Measurements from ENCODE around the gene DYSF. TPM values are rescaled to one million over a fixed set of nuclear protein-coding genes. Genes with fewer than 3 reads are reported as not detected.

Gene DYSF
- total RNA-seq, 1 donor from 2014 or later = 11.1 TPM

GRCh38 chr2:71474116-71474743 is 20.9 kb downstream of the DYSF start:
- Mint-ChIP-seq H3K4me1 (ENCODE audit: low read depth, unreplicated experiment) (no peaks in the 10 kb centered on the region), H3K27ac (ENCODE audit: unreplicated experiment) (no peak overlapping the region)

GRCh38 chr2:71474744-71475397 is 21.5 kb downstream of the DYSF start:
- H3K36me3 Mint-ChIP-seq (ENCODE audit: unreplicated experiment) = no peaks in the 10 kb centered on the region
- no peaks in the 10 kb centered on the region for H3K4me1 Mint-ChIP-seq (ENCODE audit: low read depth, unreplicated experiment)
- H3K27me3 Mint-ChIP-seq (ENCODE audit: unreplicated experiment) = peaks cover 3% of the 10 kb centered on the region
- no peak overlapping the region for H3K4me3 Mint-ChIP-seq (ENCODE audit: unreplicated experiment)
- H3K9me3 Mint-ChIP-seq (ENCODE audit: unreplicated experiment) = peaks cover 2% of the 10 kb centered on the region
- TF ChIP-seq CTCF (IDR thresholded peaks at IDR 0.05; ENCODE audit: partially characterized antibody, unreplicated experiment) = no peak
- H3K27ac Mint-ChIP-seq (ENCODE audit: unreplicated experiment) = no peak overlapping the region
- no peak for DNase-seq

More at GRCh38 chr2:71474116-71474743, 20.9 kb downstream of the DYSF start:
- H3K36me3 Mint-ChIP-seq (ENCODE audit: unreplicated experiment) = no peaks in the 10 kb centered on the region
- peaks cover 2% of the 10 kb centered on the region for H3K9me3 Mint-ChIP-seq (ENCODE audit: unreplicated experiment)
- H3K27me3 Mint-ChIP-seq (ENCODE audit: unreplicated experiment) = peaks cover 5% of the 10 kb centered on the region
- no peak for DNase-seq
- H3K4me3 Mint-ChIP-seq (ENCODE audit: unreplicated experiment) = no peak overlapping the region
- TF ChIP-seq CTCF (IDR thresholded peaks at IDR 0.05; ENCODE audit: partially characterized antibody, unreplicated experiment) = no peak

- no peaks in the 10 kb centered on the region for H3K36me3 Mint-ChIP-seq (ENCODE audit: unreplicated experiment)
- H3K27me3 Mint-ChIP-seq (ENCODE audit: unreplicated experiment) = peaks cover 3% of the 10 kb centered on the region
- H3K4me1 Mint-ChIP-seq (ENCODE audit: low read depth, unreplicated experiment) = no peaks in the 10 kb centered on the region
Measured at GRCh38 chr2:71476495-71476894, 23.1 kb downstream of the DYSF start.

GRCh38 chr2:71477231-71477691 is 23.9 kb downstream of the DYSF start:
- peaks cover 2% of the 10 kb centered on the region for H3K9me3 Mint-ChIP-seq (ENCODE audit: unreplicated experiment)
- TF ChIP-seq CTCF (IDR thresholded peaks at IDR 0.05; ENCODE audit: partially characterized antibody, unreplicated experiment) = no peak
- no peak overlapping the region for H3K27ac Mint-ChIP-seq (ENCODE audit: unreplicated experiment)
- H3K4me1 Mint-ChIP-seq (ENCODE audit: low read depth, unreplicated experiment) = no peaks in the 10 kb centered on the region
- H3K4me3 Mint-ChIP-seq (ENCODE audit: unreplicated experiment) = no peak overlapping the region
- peaks cover 5% of the 10 kb centered on the region for H3K27me3 Mint-ChIP-seq (ENCODE audit: unreplicated experiment)
- H3K36me3 Mint-ChIP-seq (ENCODE audit: unreplicated experiment) = no peaks in the 10 kb centered on the region
- DNase-seq = no peak

More at GRCh38 chr2:71476495-71476894, 23.1 kb downstream of the DYSF start:
- Mint-ChIP-seq H3K9me3 (ENCODE audit: unreplicated experiment) (peaks cover 2% of the 10 kb centered on the region), H3K4me3 (ENCODE audit: unreplicated experiment) (no peak overlapping the region), H3K27ac (ENCODE audit: unreplicated experiment) (no peak overlapping the region)
- TF ChIP-seq CTCF (IDR thresholded peaks at IDR 0.05; ENCODE audit: partially characterized antibody, unreplicated experiment) = no peak
- DNase-seq = no peak

GRCh38 chr2:71478806-71479205 is 25.4 kb downstream of the DYSF start:
- Mint-ChIP-seq H3K27me3 (ENCODE audit: unreplicated experiment) (peaks cover 2% of the 10 kb centered on the region), H3K4me3 (ENCODE audit: unreplicated experiment) (no peak overlapping the region), H3K9me3 (ENCODE audit: unreplicated experiment) (no peaks in the 10 kb centered on the region), H3K36me3 (ENCODE audit: unreplicated experiment) (no peaks in the 10 kb centered on the region), H3K27ac (ENCODE audit: unreplicated experiment) (no peak overlapping the region), H3K4me1 (ENCODE audit: low read depth, unreplicated experiment) (no peaks in the 10 kb centered on the region)
- no peak for TF ChIP-seq CTCF (IDR thresholded peaks at IDR 0.05; ENCODE audit: partially characterized antibody, unreplicated experiment)
- no peak for DNase-seq
